ENCODE results near the gene PLXNB3. TPM values are rescaled to one million over a fixed set of nuclear protein-coding genes. Genes with fewer than 3 reads are reported as not detected.

PLXNB3 gene
- 2.7 and 28.8 TPM in 2 replicates for total RNA-seq

GRCh38 chrX:153763989-153764755, at the start of gene PLXNB3:
Gene PLXNB3, plus strand, starts transcription at chrX:153764249. Its CDS starts 1,287 bp downstream, at chrX:153765536.

DNA sequence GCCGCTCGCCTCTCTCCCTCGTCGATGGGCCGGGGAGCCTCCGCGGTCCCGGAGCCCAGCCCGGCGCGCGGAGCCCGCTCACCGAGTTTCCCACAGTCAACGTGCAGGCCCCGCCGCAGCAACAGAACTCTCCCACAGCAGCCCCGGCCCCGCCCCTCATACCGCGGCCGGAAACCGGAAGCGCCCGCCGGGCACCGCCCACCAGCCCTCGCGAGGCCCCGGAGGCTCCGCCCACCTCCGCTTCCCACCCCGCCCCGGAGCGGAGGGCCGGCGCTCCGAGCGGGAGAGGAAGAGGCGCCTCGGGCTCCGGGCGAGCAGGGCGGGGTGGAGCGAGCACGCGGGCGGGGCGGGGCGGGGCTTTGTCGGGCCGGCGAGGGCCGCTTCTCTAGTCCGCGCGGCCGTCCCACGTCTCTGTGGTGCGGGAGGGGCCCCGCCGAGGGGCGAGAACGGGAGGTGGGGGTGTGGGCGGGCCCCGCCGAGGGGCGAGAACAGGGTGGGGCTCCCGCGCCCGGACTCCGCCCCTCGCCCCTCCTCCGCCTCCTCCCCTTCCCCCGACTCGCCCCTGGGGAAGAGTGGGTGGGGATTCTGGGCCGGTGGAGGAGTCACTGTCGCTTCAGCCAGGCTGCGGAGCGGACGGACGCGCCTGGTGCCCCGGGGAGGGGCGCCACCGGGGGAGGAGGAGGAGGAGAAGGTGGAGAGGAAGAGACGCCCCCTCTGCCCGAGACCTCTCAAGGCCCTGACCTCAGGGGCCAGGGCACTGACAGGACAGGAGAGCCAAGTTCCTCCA, 39.6 kb upstream of the PLXNB3 start, which contains the start of the genes ABCD1 and BCAP31:
ABCD1 (plus strand) TSS at position 605 of the 787 bp plus-strand sequence. CDS start 411 bp downstream, outside the sequence.
BCAP31 (minus strand) TSS at position 136 of the 787 bp plus-strand sequence. CDS start 1,143 bp downstream, outside the sequence.

GRCh38 chrX:153780678-153781427, 16.8 kb downstream of the PLXNB3 start, which contains the start of gene SRPK3:
Gene SRPK3, plus strand, starts transcription at chrX:153781041. Its CDS starts 46 bp downstream, at chrX:153781087.

DNA sequence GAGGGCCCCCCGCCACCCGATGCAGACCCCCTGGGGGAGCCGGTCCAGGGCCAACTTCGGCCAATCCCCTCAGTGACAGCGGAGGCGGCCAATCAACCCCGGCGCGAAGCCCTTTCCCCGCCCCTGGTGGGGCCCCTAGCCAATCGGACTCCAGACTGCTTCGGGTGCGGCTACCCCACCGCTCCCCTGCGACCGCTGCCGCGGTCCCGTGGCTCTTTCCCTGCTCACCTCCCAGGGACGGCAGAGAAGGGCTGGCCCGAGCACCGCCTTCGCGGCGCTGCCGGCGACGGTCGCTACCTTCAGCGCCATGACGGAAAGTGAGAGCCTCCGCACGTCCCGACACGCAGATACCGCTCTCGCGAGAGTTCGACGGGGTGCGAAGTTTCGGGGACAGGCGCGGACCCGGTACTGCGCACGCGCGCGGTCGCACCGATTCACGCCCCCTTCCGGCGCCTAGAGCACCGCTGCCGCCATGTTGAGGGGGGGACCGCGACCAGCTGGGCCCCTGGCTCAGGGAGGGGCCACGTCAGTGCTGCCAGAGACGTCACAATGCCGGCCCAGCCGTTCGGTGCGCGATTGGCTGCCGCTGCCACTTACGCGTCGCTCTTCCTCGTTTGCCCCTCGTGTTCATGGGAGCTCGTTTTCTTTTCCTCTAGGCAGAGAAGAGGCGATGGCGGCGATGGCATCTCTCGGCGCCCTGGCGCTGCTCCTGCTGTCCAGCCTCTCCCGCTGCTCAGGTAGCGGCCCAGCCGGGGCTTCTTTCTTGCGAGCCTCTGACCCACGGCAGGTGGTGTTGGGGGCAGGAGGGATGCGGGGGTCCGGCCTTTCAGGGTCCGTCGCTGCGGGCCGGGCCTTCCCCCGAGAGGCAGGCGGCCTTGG, 30.2 kb downstream of the PLXNB3 start, which contains the start of the genes IDH3G and SSR4:
IDH3G (minus strand) TSS at position 358 of the 879 bp plus-strand sequence; CDS start at position 309, 49 bp downstream.
SSR4 (plus strand) TSS at position 651 of the 879 bp plus-strand sequence; CDS start at position 671, 20 bp downstream.

Other genes starting within 250 kb of the PLXNB3 start
- gene ATP2B3, start 246.6 kb upstream of the PLXNB3 start, total RNA-seq: not detected in 2 replicates
- gene CCNQ, start 165.1 kb upstream of the PLXNB3 start, total RNA-seq: 23.2 and 43.1 TPM in 2 replicates
- 0.28 and 0.68 TPM in 2 replicates for gene DUSP9, start 117.0 kb upstream of the PLXNB3 start, total RNA-seq
- 0.34 and 2.5 TPM in 2 replicates for gene PNCK, start 90.4 kb upstream of the PLXNB3 start, total RNA-seq
- 29.0 and 77.4 TPM in 2 replicates for gene SLC6A8, start 76.3 kb upstream of the PLXNB3 start, total RNA-seq
- 229 and 239 TPM in 2 replicates for gene BCAP31, start 39.9 kb upstream of the PLXNB3 start, total RNA-seq
- 1.0 and 4.3 TPM in 2 replicates for gene ABCD1, start 39.4 kb upstream of the PLXNB3 start, total RNA-seq
- under 0.01 and 0.14 TPM in 2 replicates for gene SRPK3, start 16.8 kb downstream of the PLXNB3 start, total RNA-seq
- 22.9 and 38.8 TPM in 2 replicates for gene IDH3G, start 30.1 kb downstream of the PLXNB3 start, total RNA-seq
- 71.8 and 132 TPM in 2 replicates for gene SSR4, start 30.4 kb downstream of the PLXNB3 start, total RNA-seq
- gene PDZD4, start 66.3 kb downstream of the PLXNB3 start, total RNA-seq: 0.36 TPM in 1 of 2 replicates, not detected in the other
- gene L1CAM, start 121.9 kb downstream of the PLXNB3 start, total RNA-seq: 2.1 and 6.3 TPM in 2 replicates
- not detected in 2 replicates for gene AVPR2, start 140.4 kb downstream of the PLXNB3 start, total RNA-seq
- 0.68 and 1.4 TPM in 2 replicates for gene ARHGAP4, start 162.0 kb downstream of the PLXNB3 start, total RNA-seq
- gene NAA10, start 170.8 kb downstream of the PLXNB3 start, total RNA-seq: 51.6 and 54.3 TPM in 2 replicates
- 1.0 and 3.6 TPM in 2 replicates for gene RENBP, start 180.4 kb downstream of the PLXNB3 start, total RNA-seq
- 8.9 and 26.0 TPM in 2 replicates for gene HCFC1, start 207.6 kb downstream of the PLXNB3 start, total RNA-seq
- 5.1 and 7.5 TPM in 2 replicates for gene TMEM187, start 208.5 kb downstream of the PLXNB3 start, total RNA-seq

Measured in nasal cavity respiratory epithelium epithelial cell of viscerocranial mucosa (primary cell).